AML-193 (cell line): ENCODE data around the gene LAMTOR1.

ENCODE experiments used
- DNase-seq, 2 experiments: peaks; one replicate each; lab custom pipeline; 2025; lab: John Stamatoyannopoulos, UW

The LAMTOR1 gene

GRCh38 chr11:72081821-72082453, 21.2 kb downstream of the LAMTOR1 start:
- no peak for DNase-seq

- DNase-seq = no peak
Observed at GRCh38 chr11:72081184-72081644, 21.9 kb downstream of the LAMTOR1 start.

- peak; percentile 99 to 100 for DNase-seq
Observed at GRCh38 chr11:72080326-72081183, 22.5 kb downstream of the LAMTOR1 start, which contains the start of the genes LRRC51 and NUMA1. LRRC51 (plus strand) TSS chr11:72080850; CDS start chr11:72089084, 8,234 bp downstream. NUMA1 (minus strand) TSS chr11:72080542; CDS start chr11:72035943, 44,599 bp downstream.

- no peak for DNase-seq
Observed at GRCh38 chr11:72079819-72080325, 23.2 kb downstream of the LAMTOR1 start.

GRCh38 chr11:72078477-72078876, 24.6 kb downstream of the LAMTOR1 start:
- no peak for DNase-seq

- no peak for DNase-seq
Observed at GRCh38 chr11:72075756-72076155, 27.3 kb downstream of the LAMTOR1 start.

GRCh38 chr11:72075109-72075508, 28.0 kb downstream of the LAMTOR1 start:
- peak; percentile 43 to 78 for DNase-seq

- DNase-seq = no peak
Observed at GRCh38 chr11:72072348-72072747, 30.7 kb downstream of the LAMTOR1 start.

GRCh38 chr11:72070491-72070890, 32.6 kb downstream of the LAMTOR1 start:
- DNase-seq = no peak

GRCh38 chr11:72069787-72070251, 33.3 kb downstream of the LAMTOR1 start:
- peak; percentile 90 to 95 for DNase-seq

GRCh38 chr11:72069200-72069599, 33.9 kb downstream of the LAMTOR1 start:
- peak in 1 of 2 experiments; percentile 14 for DNase-seq

- DNase-seq = no peak
Observed at GRCh38 chr11:72067676-72068075, 35.4 kb downstream of the LAMTOR1 start.

- DNase-seq = no peak
Observed at GRCh38 chr11:72067266-72067665, 35.8 kb downstream of the LAMTOR1 start.

- DNase-seq = no peak
Observed at GRCh38 chr11:72066855-72067254, 36.2 kb downstream of the LAMTOR1 start.

- DNase-seq = no peak
Observed at GRCh38 chr11:72061739-72062396, 41.2 kb downstream of the LAMTOR1 start.

GRCh38 chr11:72058416-72059034, 44.6 kb downstream of the LAMTOR1 start:
- no peak for DNase-seq

- no peak for DNase-seq
Observed at GRCh38 chr11:72048766-72049460, 54.2 kb downstream of the LAMTOR1 start.
